GM21717 (cell line): Measurements from ENCODE around the gene RASGEF1B.
A peak's percentile ranks its signal among the peaks of the same experiment; 100 is the strongest.
"Not testable (repeated sequence)": the region's sequence is repeated elsewhere in the genome, so short reads cannot be mapped to it uniquely, and the experiment has no call there.

Source experiments
- ATAC-seq: cut with Tn5 transposase; IDR thresholded peaks from one replicate; pipeline ENCODE4 v1.9.1; 2021; ENCODE audit warnings: mild to moderate bottlenecking, moderate library complexity; ENCODE audit not compliant: unreplicated experiment

The RASGEF1B gene

DNA sequence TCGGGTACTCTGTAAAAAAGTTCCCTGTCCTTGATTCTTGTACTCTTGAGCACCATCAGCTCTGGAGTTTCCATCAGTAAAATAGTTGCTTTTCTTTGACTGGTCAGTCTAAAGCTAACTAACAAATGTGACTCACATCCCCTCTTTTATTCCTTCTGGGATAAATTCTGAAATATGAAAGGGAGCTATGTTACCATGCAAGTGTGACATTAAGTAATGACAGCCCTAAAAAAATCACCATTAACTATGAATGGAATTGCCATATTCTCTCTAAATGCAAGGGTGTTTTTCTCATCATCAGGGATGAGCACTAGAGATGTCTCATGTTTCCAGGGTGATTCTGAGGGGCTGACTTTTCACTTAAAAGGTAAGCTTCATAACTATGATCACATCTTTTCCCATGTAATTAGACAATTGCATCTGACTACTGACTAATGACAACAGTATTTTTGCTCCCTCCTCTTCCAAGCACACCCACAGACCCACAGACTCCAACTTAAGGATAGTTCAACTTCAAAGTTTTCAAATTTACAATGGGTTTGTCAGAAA is 26.9 kb upstream of the RASGEF1B start:
- ATAC-seq = no peak

DNA sequence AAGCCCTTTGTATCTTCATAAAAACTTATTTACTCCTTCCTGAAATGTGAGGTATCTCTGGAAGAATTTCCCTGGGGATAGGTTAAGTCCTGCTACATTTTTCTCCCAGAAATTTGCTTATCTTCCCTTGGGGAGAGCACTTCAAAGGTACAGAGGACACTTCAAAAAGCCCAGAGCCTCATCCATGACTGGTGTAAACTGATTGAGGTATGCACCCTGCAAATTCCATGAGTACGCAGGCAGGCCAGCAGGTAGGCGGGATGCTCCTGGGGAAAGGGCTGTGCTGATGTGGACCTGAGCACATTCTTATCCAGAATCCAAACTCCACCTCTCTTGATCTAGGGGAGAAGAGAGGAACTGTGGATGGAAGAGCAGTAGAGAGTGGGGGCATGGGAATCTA is 26.3 kb upstream of the RASGEF1B start:
- no peak for ATAC-seq

- no peak for ATAC-seq
Observed at GRCh38 chr4:81495345-81495744, 23.6 kb upstream of the RASGEF1B start.

GRCh38 chr4:81494031-81494431 is 22.3 kb upstream of the RASGEF1B start:
- peak; percentile 88 for ATAC-seq

DNA sequence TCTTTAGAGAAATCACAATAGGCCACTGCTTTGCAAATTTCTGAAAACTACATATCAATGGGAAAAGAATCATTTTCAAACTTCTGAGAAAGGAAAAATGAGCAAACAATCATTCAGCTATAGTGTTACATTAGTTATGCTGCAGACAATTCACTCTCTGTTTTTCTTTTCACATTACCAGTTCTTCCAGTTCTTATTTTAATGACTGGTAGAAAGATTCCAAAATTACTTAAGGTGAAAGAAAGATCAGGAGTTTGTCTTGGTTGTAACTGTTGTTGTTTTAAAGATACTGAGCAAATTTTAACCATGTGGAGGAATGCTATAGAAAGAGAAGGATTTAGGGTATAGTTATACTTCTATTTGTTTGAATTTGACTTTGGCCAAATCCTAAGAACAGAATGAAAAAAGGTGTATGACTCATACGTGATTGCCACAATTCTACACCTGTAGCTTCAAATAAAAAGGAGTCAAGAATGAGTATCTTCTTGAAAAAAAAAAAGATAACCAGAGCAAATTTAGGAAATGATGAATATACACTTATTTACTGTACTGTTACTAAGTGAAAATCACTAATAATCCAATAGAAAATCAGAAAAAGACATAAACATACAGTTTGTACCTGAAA is 21.0 kb upstream of the RASGEF1B start:
- ATAC-seq = no peak

DNA sequence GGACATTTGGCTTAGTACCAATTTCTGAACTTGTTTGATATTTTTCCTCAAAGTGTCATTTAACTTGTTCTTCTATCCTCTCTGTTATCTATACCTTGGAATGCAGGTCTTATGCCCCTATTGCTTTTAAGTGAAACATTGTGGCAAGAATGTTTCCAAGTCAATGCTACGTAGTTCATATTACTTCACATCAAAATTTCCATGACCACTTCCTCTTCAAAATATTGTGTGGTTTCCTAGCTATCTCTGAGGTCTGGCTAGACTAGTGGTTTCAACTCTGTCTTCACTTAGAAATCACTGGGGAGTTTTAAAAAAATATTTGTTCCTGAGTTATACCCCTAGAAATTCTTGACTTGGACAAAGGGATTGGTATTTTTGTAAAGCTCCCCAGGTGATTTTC is 20.2 kb upstream of the RASGEF1B start:
- no peak for ATAC-seq

DNA sequence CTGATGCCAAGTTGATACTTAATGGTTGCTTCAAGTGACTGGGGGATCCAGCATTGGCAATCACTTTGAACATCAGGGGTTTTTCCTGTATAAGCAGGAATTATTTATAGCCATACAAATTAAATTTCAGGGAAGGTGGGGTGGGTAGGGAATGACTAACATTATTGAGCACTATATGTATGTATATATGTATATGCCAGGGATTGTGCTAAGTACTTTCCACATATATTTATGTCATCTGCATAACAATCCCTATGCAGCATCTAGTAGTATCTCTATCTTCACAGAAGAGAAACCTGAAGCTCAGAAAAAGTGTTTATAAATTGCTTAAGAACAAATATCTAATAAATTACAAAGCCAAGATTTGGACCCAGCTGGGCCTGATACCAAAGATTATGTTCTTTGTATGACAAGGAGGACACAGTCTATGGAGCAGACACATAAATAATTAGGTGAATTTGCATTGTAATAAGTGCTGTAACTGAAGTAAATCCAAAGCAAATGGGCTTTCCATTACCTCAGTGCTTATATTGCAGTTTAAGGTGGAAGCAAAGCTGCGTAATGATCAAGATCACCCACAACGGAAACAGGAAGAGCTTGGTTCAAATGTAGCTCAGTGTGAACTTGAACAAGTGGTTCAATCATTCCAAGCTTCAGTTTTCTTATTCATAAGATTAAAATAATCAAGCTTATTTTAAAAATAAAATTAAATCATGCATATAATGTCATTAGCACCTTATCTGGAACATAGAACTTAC is 18.9 kb upstream of the RASGEF1B start:
- no peak for ATAC-seq

- no peak for ATAC-seq
Observed at GRCh38 chr4:81486502-81486901, 14.8 kb upstream of the RASGEF1B start.

DNA sequence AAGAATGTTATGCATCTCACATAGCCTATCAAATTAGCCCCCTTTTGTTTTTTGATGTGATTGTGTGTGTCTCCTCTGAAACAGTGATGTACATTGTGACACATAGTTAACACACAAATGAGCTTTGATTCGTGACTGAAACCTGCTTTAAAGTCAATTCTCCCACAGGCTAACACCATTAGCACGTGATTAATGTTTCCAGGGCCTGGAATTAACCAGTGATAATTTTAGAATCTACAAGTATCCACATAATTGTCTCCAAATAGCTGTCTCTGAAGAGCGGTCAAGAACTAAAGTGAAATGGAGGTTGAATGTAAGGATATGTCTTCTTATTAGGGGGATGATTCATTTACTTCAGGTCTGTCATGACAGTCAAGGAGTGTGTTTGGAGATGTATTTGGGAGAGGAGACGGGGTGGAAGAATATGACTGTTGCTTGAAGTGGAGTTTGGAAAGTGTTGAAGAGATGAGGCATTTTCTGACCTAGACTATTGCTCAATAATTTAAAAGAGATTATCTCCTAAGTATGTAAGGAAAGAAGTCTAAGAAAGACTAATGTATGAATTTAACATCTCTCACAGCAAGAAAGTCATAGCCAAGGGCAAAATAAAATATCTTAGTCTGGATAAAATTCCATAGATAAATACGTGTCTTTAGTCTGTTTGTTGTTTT is 13.7 kb upstream of the RASGEF1B start:
- no peak for ATAC-seq

DNA sequence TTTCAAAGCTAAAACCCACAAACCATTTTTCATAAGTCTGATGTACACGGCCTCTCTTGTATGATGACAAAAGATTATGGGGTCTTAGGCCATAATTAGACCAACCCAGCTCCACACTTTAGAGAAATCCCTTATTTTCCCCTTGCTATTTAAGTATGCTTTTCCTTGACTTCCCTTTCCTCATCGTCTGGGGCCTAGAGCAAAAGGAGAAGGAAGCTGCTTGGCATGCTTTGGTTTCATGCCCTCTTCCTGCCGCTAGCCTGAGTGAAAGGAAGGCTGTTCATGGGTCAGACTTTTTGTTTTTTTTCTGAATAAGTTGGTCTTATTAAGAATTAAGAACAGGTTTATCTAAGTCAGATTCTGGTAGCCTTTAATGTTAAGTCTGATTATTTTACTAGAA is 10.6 kb upstream of the RASGEF1B start:
- no peak for ATAC-seq

- no peak for ATAC-seq
Observed at GRCh38 chr4:81481151-81481550, 9.4 kb upstream of the RASGEF1B start.

- not testable (repeated sequence) for ATAC-seq
Observed at GRCh38 chr4:81479573-81479972, 7.9 kb upstream of the RASGEF1B start.

- not testable (repeated sequence) for ATAC-seq
Observed at GRCh38 chr4:81473331-81474265, 1.9 kb upstream of the RASGEF1B start.

GRCh38 chr4:81472281-81473182 is 825 bp upstream of the RASGEF1B start:
- peak; percentile 59 for ATAC-seq

- ATAC-seq = peak; percentile 26
Observed at GRCh38 chr4:81471298-81471587, 464 bp downstream of the RASGEF1B start.

GRCh38 chr4:81470456-81471297 is 1.0 kb downstream of the RASGEF1B start:
- ATAC-seq = no peak

DNA sequence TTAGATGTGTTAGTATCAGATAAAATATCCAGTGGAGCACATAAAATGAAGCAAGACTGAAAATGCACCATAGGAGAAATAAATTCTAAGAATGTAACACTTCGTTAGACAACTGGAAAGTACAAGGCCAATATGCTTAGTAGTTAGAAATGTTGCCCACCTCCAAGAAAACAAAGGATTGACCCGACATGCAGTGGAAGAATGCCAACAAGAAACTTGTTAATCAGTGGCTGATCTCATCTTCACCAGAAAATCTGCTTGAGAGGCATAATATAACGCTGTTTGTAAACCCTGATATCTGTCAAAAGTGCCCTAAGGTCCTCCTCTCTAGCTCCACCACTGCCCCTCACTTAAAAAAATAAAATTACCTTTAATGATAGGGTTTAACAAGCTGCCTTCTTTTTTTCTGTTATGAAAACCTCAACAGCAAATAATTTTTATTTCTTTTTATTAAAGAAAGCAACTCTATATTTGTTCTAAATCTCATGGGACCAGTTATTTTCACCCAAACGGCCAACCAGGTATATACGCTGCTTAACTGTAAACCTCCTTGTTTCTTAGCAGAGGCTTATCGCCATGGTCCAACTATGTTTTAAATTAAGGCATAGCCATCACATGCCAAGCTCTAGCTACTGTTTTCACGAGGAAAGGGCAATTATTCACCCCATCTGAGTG is 1.8 kb downstream of the RASGEF1B start:
- no peak for ATAC-seq

GRCh38 chr4:81468678-81469077 is 3.0 kb downstream of the RASGEF1B start:
- no peak for ATAC-seq

DNA sequence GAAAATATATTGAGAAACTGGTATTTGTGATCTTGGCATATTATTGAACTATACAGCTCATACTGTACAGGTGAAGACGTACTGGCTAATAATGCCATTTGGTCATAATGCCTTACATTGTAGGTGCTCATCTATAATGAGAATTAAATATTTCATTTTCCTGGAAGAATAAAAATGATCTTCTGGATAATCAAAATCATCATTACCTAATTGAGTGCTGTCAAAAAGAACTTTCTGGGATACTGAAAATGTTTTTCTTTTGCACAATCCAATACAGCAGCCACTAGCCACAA is 4.1 kb downstream of the RASGEF1B start:
- no peak for ATAC-seq
